ENCODE results near the gene C3orf22. TPM values are rescaled to one million over a fixed set of nuclear protein-coding genes. Genes with fewer than 3 reads are reported as not detected.

The C3orf22 gene
- total and polyA plus RNA-seq, 5 donors from 2014 or later = not detected

DNA sequence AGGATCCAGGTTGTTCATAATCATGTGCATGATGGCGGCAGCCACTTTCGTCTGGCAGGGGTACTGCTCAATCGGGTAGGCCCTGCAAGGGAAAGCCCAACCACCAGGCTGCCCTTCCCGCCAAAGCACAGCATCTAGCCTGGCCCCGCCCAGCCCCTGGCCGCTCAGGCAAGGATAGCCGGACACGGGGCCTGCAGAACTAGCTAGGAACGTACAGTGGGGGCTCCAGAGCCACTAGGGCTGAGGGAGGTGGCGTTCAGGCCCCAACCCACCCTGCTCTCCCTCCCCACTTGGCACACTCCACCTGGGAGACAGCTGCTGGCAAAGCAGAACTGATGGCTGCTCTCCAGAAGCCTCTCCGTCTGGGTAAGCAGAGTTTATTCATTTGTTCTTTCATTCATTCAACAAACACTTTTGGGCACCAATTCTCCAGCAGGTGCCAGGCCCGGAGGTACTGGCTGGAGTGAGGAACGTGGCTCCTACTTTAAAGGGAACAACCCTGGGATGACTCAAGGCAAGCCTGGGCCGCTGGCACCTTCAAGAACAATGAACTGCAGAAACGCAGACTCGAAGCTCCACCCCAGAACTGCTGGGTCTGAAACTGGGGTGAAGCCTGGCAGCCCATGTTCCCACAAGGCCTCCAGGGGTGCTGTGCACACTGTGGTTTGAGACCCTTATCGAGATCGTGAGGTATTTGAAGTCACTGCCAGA is 49.0 kb downstream of the C3orf22 start:
- DNase-seq = no peak
- Mint-ChIP-seq H3K4me3 (no peak overlapping the region), H3K36me3 (no peaks in the 10 kb centered on the region)

DNA sequence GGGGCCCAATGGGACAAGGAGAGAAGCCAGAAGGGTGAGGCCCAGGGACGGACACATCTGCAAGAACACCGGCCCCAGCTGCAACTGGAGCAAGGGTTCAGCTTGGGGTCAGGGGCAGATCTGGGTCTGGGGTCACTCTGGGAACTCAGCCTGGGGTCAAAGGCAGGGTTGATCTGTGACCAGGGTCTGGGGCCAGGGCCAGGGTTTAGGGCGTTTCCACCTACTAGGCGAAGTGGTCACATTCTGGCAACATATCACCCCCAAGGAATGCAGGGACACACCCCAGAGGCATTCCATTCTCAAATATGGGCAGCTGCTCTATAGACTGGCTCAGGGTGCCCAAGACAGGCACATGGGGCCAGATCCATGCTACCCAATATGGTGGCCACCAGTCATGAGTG is 50.2 kb downstream of the C3orf22 start:
- Mint-ChIP-seq H3K27me3 (no peaks in the 10 kb centered on the region), H3K9me3 (no peaks in the 10 kb centered on the region), H3K4me3 (no peak overlapping the region), H3K4me1 (no peaks in the 10 kb centered on the region), H3K27ac (no peak overlapping the region), H3K36me3 (no peaks in the 10 kb centered on the region)
- Histone ChIP-seq H3K4me3 (ENCODE audit: low read depth, low read length) (no peak overlapping the region), H3K27ac (ENCODE audit: insufficient read depth, low read length, poor library complexity, severe bottlenecking) (no peak overlapping the region), H3K4me1 (ENCODE audit: control insufficient read depth, insufficient read depth, low read length, poor library complexity, severe bottlenecking) (no peaks in the 10 kb centered on the region), H3K36me3 (ENCODE audit: control insufficient read depth, insufficient read depth, low read length) (no peaks in the 10 kb centered on the region), H3K27me3 (ENCODE audit: control insufficient read depth, insufficient read depth, low read length) (no peaks in the 10 kb centered on the region), H3K9me3 (ENCODE audit: control insufficient read depth in 2 of 2, low read length in 2 of 2) (no peaks in the 10 kb centered on the region)
- ATAC-seq (ENCODE audit: low read depth in 2 of 2) = no peak
- no peak for DNase-seq

More for the DNA sequence above, 49.0 kb downstream of the C3orf22 start:
- H3K27me3 ChIP-seq (ENCODE audit: control insufficient read depth, insufficient read depth, low read length) = no peaks in the 10 kb centered on the region
- Mint-ChIP-seq H3K4me1 (no peaks in the 10 kb centered on the region), H3K9me3 (no peaks in the 10 kb centered on the region), H3K27ac (no peak overlapping the region), H3K27me3 (no peaks in the 10 kb centered on the region)
- ATAC-seq (ENCODE audit: low read depth in 2 of 2) = no peak
- no peaks in the 10 kb centered on the region for H3K36me3 ChIP-seq (ENCODE audit: control insufficient read depth, insufficient read depth, low read length)
- no peak overlapping the region for H3K27ac ChIP-seq (ENCODE audit: insufficient read depth, low read length, poor library complexity, severe bottlenecking)
- no peak overlapping the region for H3K4me3 ChIP-seq (ENCODE audit: low read depth, low read length)
- no peaks in the 10 kb centered on the region for H3K9me3 ChIP-seq (ENCODE audit: control insufficient read depth in 2 of 2, low read length in 2 of 2)
- H3K4me1 ChIP-seq (ENCODE audit: control insufficient read depth, insufficient read depth, low read length, poor library complexity, severe bottlenecking) = no peaks in the 10 kb centered on the region

DNA sequence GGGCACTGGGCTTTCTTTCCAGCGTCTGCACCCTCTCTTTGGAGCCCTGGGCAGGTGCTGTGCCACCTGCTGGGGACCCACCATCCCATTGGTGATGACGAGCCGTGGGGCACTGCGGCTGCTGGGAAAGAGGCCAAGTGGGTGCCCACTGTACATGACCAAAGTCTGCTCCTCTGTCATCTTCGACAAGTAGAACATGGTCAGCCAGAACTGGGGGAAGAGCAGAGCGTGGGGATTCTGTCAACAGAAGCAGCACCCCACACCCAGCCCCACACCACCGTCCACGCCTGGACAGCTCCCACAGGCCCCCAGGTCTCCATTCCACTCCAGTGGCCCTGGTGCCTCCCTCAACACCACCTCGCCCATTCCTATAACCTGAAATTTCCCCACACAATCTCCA is 50.8 kb downstream of the C3orf22 start:
- Mint-ChIP-seq H3K27ac (no peak overlapping the region), H3K9me3 (no peaks in the 10 kb centered on the region), H3K36me3 (no peaks in the 10 kb centered on the region), H3K4me1 (no peaks in the 10 kb centered on the region), H3K27me3 (no peaks in the 10 kb centered on the region), H3K4me3 (no peak overlapping the region)
- Histone ChIP-seq H3K4me1 (ENCODE audit: control insufficient read depth, insufficient read depth, low read length, poor library complexity, severe bottlenecking) (no peaks in the 10 kb centered on the region), H3K27me3 (ENCODE audit: control insufficient read depth, insufficient read depth, low read length) (no peaks in the 10 kb centered on the region), H3K36me3 (ENCODE audit: control insufficient read depth, insufficient read depth, low read length) (no peaks in the 10 kb centered on the region), H3K27ac (ENCODE audit: insufficient read depth, low read length, poor library complexity, severe bottlenecking) (no peak overlapping the region), H3K4me3 (ENCODE audit: low read depth, low read length) (no peak overlapping the region), H3K9me3 (ENCODE audit: control insufficient read depth in 2 of 2, low read length in 2 of 2) (no peaks in the 10 kb centered on the region)
- DNase-seq = no peak
- no peak for ATAC-seq (ENCODE audit: low read depth in 2 of 2)

DNA sequence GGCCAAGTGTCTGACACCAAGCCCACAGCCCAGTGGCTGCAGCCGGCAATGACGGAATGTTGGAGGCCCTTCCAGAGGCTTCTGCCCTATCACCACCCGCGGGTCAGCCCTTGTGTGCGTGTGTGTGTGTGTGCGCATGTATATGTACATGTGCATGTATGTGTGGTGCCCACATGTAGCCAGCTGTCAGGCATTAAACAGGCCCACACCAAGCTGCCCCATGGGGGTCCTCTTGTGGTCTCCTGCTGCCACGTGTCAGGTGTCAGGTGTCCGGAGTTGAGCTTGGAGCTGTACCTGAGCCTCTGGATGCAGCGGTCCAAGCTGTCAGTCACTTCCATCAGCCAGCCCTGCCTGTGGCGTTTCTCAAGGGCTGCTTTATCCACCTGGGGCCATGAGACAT is 55.0 kb downstream of the C3orf22 start:
- no peaks in the 10 kb centered on the region for H3K4me1 ChIP-seq (ENCODE audit: control insufficient read depth, insufficient read depth, low read length, poor library complexity, severe bottlenecking)
- ATAC-seq (ENCODE audit: low read depth in 2 of 2) (no peak), DNase-seq (no peak)
- no peak overlapping the region for H3K27ac ChIP-seq (ENCODE audit: insufficient read depth, low read length, poor library complexity, severe bottlenecking)
- Mint-ChIP-seq H3K36me3 (no peaks in the 10 kb centered on the region), H3K27me3 (no peaks in the 10 kb centered on the region), H3K27ac (no peak overlapping the region), H3K9me3 (no peaks in the 10 kb centered on the region), H3K4me3 (no peak overlapping the region), H3K4me1 (peaks cover 0 to 1% (median 0%) of the 10 kb centered on the region in 4 donors)
- H3K36me3 ChIP-seq (ENCODE audit: control insufficient read depth, insufficient read depth, low read length) = no peaks in the 10 kb centered on the region
- H3K4me3 ChIP-seq (ENCODE audit: low read depth, low read length) = no peak overlapping the region
- no peaks in the 10 kb centered on the region for H3K9me3 ChIP-seq (ENCODE audit: control insufficient read depth in 2 of 2, low read length in 2 of 2)
- H3K27me3 ChIP-seq (ENCODE audit: control insufficient read depth, insufficient read depth, low read length) = no peaks in the 10 kb centered on the region

DNA sequence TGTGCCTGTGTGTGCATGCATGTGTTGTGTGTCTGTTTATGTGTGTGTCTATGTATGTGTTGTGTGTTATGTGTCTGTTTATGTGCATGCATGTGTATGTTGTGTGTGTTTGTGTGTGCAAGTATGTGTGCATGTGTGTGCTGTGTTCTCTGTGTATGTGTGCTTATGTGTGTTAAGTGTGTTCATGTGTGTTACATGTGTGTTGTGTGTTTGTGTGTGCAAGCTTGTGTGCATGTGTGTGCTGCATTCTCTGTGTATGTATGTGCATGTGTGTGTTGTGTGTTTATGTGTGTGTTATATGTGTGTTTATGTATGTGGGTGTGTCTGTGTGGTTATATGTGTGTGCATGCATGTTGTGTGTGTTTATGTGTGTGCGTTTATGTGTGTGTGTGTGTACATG is 56.1 kb downstream of the C3orf22 start:
- no peaks in the 10 kb centered on the region for H3K27me3 Mint-ChIP-seq
- ATAC-seq (ENCODE audit: low read depth in 2 of 2) (no peak), DNase-seq (no peak)
- Histone ChIP-seq H3K9me3 (ENCODE audit: control insufficient read depth in 2 of 2, low read length in 2 of 2) (no peaks in the 10 kb centered on the region), H3K4me3 (ENCODE audit: low read depth, low read length) (no peak overlapping the region), H3K27ac (ENCODE audit: insufficient read depth, low read length, poor library complexity, severe bottlenecking) (no peak overlapping the region), H3K4me1 (ENCODE audit: control insufficient read depth, insufficient read depth, low read length, poor library complexity, severe bottlenecking) (no peaks in the 10 kb centered on the region), H3K27me3 (ENCODE audit: control insufficient read depth, insufficient read depth, low read length) (no peaks in the 10 kb centered on the region), H3K36me3 (ENCODE audit: control insufficient read depth, insufficient read depth, low read length) (no peaks in the 10 kb centered on the region)
- H3K27ac Mint-ChIP-seq = no peak overlapping the region
- H3K4me1 Mint-ChIP-seq = peaks cover 0 to 3% (median 0%) of the 10 kb centered on the region in 4 donors
- H3K9me3 Mint-ChIP-seq = no peaks in the 10 kb centered on the region
- no peak overlapping the region for H3K4me3 Mint-ChIP-seq
- no peaks in the 10 kb centered on the region for H3K36me3 Mint-ChIP-seq

DNA sequence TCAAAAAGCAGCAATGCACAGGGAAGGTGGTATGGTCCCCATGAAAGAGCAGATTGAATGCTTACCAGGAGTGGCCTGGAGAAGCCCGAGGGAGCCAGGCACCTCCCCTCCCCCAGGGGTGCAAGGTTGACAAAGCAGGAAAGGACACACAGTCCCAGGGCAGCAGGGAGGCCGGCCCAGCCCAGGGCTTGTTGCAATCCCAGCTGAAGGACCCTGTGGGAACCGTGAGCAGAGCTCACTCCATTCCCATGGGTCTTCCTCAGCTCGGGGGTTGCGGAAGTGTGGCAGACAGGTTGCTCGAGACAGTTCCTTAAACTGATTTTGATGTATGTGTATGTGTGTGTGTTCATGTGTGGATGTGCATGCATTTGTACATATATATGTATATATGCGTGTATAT is 57.0 kb downstream of the C3orf22 start:
- H3K4me1 ChIP-seq (ENCODE audit: control insufficient read depth, insufficient read depth, low read length, poor library complexity, severe bottlenecking) = no peaks in the 10 kb centered on the region
- no peaks in the 10 kb centered on the region for H3K27me3 Mint-ChIP-seq
- ATAC-seq (ENCODE audit: low read depth in 2 of 2) (no peak), DNase-seq (no peak)
- no peaks in the 10 kb centered on the region for H3K27me3 ChIP-seq (ENCODE audit: control insufficient read depth, insufficient read depth, low read length)
- no peaks in the 10 kb centered on the region for H3K9me3 ChIP-seq (ENCODE audit: control insufficient read depth in 2 of 2, low read length in 2 of 2)
- H3K27ac ChIP-seq (ENCODE audit: insufficient read depth, low read length, poor library complexity, severe bottlenecking) = no peak overlapping the region
- H3K27ac Mint-ChIP-seq = no peak overlapping the region
- no peaks in the 10 kb centered on the region for H3K9me3 Mint-ChIP-seq
- no peak overlapping the region for H3K4me3 Mint-ChIP-seq
- H3K4me1 Mint-ChIP-seq = peaks cover 0 to 3% (median 1%) of the 10 kb centered on the region in 4 donors
- H3K36me3 ChIP-seq (ENCODE audit: control insufficient read depth, insufficient read depth, low read length) = no peaks in the 10 kb centered on the region
- no peak overlapping the region for H3K4me3 ChIP-seq (ENCODE audit: low read depth, low read length)
- no peaks in the 10 kb centered on the region for H3K36me3 Mint-ChIP-seq

- Mint-ChIP-seq H3K4me3 (no peak overlapping the region), H3K36me3 (no peaks in the 10 kb centered on the region), H3K9me3 (no peaks in the 10 kb centered on the region), H3K27ac (no peak overlapping the region), H3K27me3 (no peaks in the 10 kb centered on the region), H3K4me1 (peaks cover 0 to 3% (median 1%) of the 10 kb centered on the region in 4 donors)
- no peak overlapping the region for H3K4me3 ChIP-seq (ENCODE audit: low read depth, low read length)
- no peaks in the 10 kb centered on the region for H3K27me3 ChIP-seq (ENCODE audit: control insufficient read depth, insufficient read depth, low read length)
- H3K27ac ChIP-seq (ENCODE audit: insufficient read depth, low read length, poor library complexity, severe bottlenecking) = no peak overlapping the region
- DNase-seq (no peak), ATAC-seq (ENCODE audit: low read depth in 2 of 2) (no peak)
- no peaks in the 10 kb centered on the region for H3K36me3 ChIP-seq (ENCODE audit: control insufficient read depth, insufficient read depth, low read length)
- H3K9me3 ChIP-seq (ENCODE audit: control insufficient read depth in 2 of 2, low read length in 2 of 2) = no peaks in the 10 kb centered on the region
- H3K4me1 ChIP-seq (ENCODE audit: control insufficient read depth, insufficient read depth, low read length, poor library complexity, severe bottlenecking) = no peaks in the 10 kb centered on the region
Observed at GRCh38 chr3:126501054-126501453, 57.7 kb downstream of the C3orf22 start.

DNA sequence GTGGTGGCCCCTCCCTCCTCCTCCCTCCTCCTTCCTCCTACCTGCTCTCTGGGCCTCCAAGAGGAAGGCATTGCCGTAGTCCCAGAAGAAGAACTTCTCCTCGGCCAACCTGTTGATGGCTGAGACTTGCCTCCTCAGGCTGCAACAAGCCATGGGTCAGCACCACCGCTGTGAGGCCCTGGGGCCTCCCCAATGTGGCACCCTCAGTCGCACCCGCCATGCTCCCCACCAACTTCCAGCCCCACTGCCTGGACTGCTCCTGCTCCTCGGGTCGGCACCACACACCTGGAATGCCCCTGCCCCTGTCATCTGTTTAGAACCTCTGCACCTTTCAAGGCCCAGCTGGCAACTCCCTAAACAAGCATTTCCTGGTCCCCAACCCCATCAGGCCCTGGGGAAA is 58.7 kb downstream of the C3orf22 start:
- Mint-ChIP-seq H3K36me3 (no peaks in the 10 kb centered on the region), H3K27me3 (peaks cover under 1% of the 10 kb centered on the region), H3K9me3 (no peaks in the 10 kb centered on the region), H3K27ac (no peak overlapping the region), H3K4me3 (no peak overlapping the region), H3K4me1 (peaks cover 0 to 3% (median 1%) of the 10 kb centered on the region in 4 donors)
- DNase-seq (no peak), ATAC-seq (ENCODE audit: low read depth in 2 of 2) (no peak)
- Histone ChIP-seq H3K4me3 (ENCODE audit: low read depth, low read length) (no peak overlapping the region), H3K4me1 (ENCODE audit: control insufficient read depth, insufficient read depth, low read length, poor library complexity, severe bottlenecking) (no peaks in the 10 kb centered on the region), H3K27me3 (ENCODE audit: control insufficient read depth, insufficient read depth, low read length) (no peaks in the 10 kb centered on the region), H3K36me3 (ENCODE audit: control insufficient read depth, insufficient read depth, low read length) (no peaks in the 10 kb centered on the region), H3K9me3 (ENCODE audit: control insufficient read depth in 2 of 2, low read length in 2 of 2) (no peaks in the 10 kb centered on the region), H3K27ac (ENCODE audit: insufficient read depth, low read length, poor library complexity, severe bottlenecking) (no peak overlapping the region)

All from CD4-positive, CD25-positive, alpha-beta regulatory T cell (primary cell).